ENCODE measurements around the gene ANKRD40. TPM values are rescaled to one million over a fixed set of nuclear protein-coding genes. Genes with fewer than 3 reads are reported as not detected.
A peak's percentile ranks its signal among the peaks of the same experiment; 100 is the strongest.
"Not testable (repeated sequence)": the region's sequence is repeated elsewhere in the genome, so short reads cannot be mapped to it uniquely, and the experiment has no call there.

The ANKRD40 gene
- total RNA-seq, 1 experiment from 2014 or later, result 33.5 TPM

- peaks cover 71% of the 10 kb centered on the region for H3K36me3 ChIP-seq (ENCODE audit: low read depth)
- peaks cover 95% of the 10 kb centered on the region for H3F3A ChIP-seq (ENCODE audit: insufficient read depth, low read depth)
- H4K20me1 ChIP-seq (ENCODE audit: insufficient read depth), result no peaks in the 10 kb centered on the region; the same call in 1 of the 2 replicates
- no peak overlapping the region for H3K27ac ChIP-seq
- H3K4me3 ChIP-seq, result no peak overlapping the region
- peak in 1 of 2 experiments; percentile 31 for DNase-seq
- intact Hi-C loops (cut with micrococcal nuclease; ENCODE audit: unreplicated experiment), result loop anchor here (2.0 kb wide), 1 partner anchor 51 kb away; no protein-coding TSS in a partner anchor
- H3K27me3 ChIP-seq (ENCODE audit: insufficient read depth, low read depth), result no peaks in the 10 kb centered on the region
- CTCF ChIA-PET, result no interaction called here
- H2AFZ ChIP-seq, result no peak overlapping the region
- BruUV-seq (replicated peaks), result no TSS peak
- H3K9me2 ChIP-seq (ENCODE audit: insufficient read depth), result no peaks in the 10 kb centered on the region
- H3K4me2 ChIP-seq, result no peak overlapping the region
- no peaks in the 10 kb centered on the region for H3K9me3 ChIP-seq (ENCODE audit: insufficient read depth, low read depth)
- H3K79me2 ChIP-seq (ENCODE audit: low read depth), result no peaks in the 10 kb centered on the region
- POLR2A ChIA-PET (ENCODE audit: unreplicated experiment), result no interaction called here
- TF ChIP-seq CTCF (conservative IDR thresholded peaks at IDR 0.05) (0 out of 2 replicates have a peak, but pooled peaks have one; percentile 29), EZH2 (IDR thresholded peaks at IDR 0.05; ENCODE audit: low read depth) (no peak)
- H3K4me1 ChIP-seq (replicated peaks; ENCODE audit: insufficient read depth), result peaks cover 37% of the 10 kb centered on the region
Observed at GRCh38 chr17:50681263-50682200, 26.2 kb downstream of the ANKRD40 start.

- H3K4me2 ChIP-seq, result not testable (repeated sequence)
- intact Hi-C loops (cut with micrococcal nuclease; ENCODE audit: unreplicated experiment), result loop anchor here (2.0 kb wide), 1 partner anchor 50 kb away; no protein-coding TSS in a partner anchor
Observed at GRCh38 chr17:50680543-50681262, 27.0 kb downstream of the ANKRD40 start.

GRCh38 chr17:50680126-50680525, 27.6 kb downstream of the ANKRD40 start:
- POLR2A ChIA-PET (ENCODE audit: unreplicated experiment), result no interaction called here

More at GRCh38 chr17:50680543-50681262, 27.0 kb downstream of the ANKRD40 start:
- H3K9me2 ChIP-seq (ENCODE audit: insufficient read depth); DNase-seq; H4K20me1 ChIP-seq (ENCODE audit: insufficient read depth); H2AFZ ChIP-seq; H3K9me3 ChIP-seq (ENCODE audit: insufficient read depth, low read depth); H3K4me3 ChIP-seq; BruUV-seq (replicated peaks); H3K27ac ChIP-seq; H3K79me2 ChIP-seq (ENCODE audit: low read depth); POLR2A ChIA-PET (ENCODE audit: unreplicated experiment); H3K27me3 ChIP-seq (ENCODE audit: insufficient read depth, low read depth); CTCF ChIA-PET: not testable (repeated sequence)
- H3K36me3 ChIP-seq (ENCODE audit: low read depth), result peaks cover 70% of the 10 kb centered on the region
- H3K4me1 ChIP-seq (replicated peaks; ENCODE audit: insufficient read depth), result peaks cover 29% of the 10 kb centered on the region
- H3F3A ChIP-seq (ENCODE audit: insufficient read depth, low read depth), result peaks cover 86% of the 10 kb centered on the region

More at GRCh38 chr17:50680126-50680525, 27.6 kb downstream of the ANKRD40 start:
- peaks cover 83% of the 10 kb centered on the region for H3F3A ChIP-seq (ENCODE audit: insufficient read depth, low read depth)
- peaks cover 70% of the 10 kb centered on the region for H3K36me3 ChIP-seq (ENCODE audit: low read depth)
- no peak for DNase-seq
- H3K9me2 ChIP-seq (ENCODE audit: insufficient read depth), result no peaks in the 10 kb centered on the region
- CTCF ChIA-PET, result no interaction called here
- H3K27me3 ChIP-seq (ENCODE audit: insufficient read depth, low read depth), result no peaks in the 10 kb centered on the region
- no peaks in the 10 kb centered on the region for H4K20me1 ChIP-seq (ENCODE audit: insufficient read depth)
- no peaks in the 10 kb centered on the region for H3K79me2 ChIP-seq (ENCODE audit: low read depth)
- BruUV-seq (replicated peaks), result no TSS peak
- H3K4me1 ChIP-seq (replicated peaks; ENCODE audit: insufficient read depth), result peaks cover 24% of the 10 kb centered on the region
- H3K27ac ChIP-seq, result no peak overlapping the region
- no peaks in the 10 kb centered on the region for H3K9me3 ChIP-seq (ENCODE audit: insufficient read depth, low read depth)
- TF ChIP-seq CTCF (conservative IDR thresholded peaks at IDR 0.05), result no peak
- TF ChIP-seq EZH2 (IDR thresholded peaks at IDR 0.05; ENCODE audit: low read depth), result no peak
- no peak overlapping the region for H3K4me3 ChIP-seq
- no peak overlapping the region for H2AFZ ChIP-seq
- intact Hi-C loops (cut with micrococcal nuclease; ENCODE audit: unreplicated experiment), result loop anchor here (2.0 kb wide), 1 partner anchor 49 kb away; no protein-coding TSS in a partner anchor
- H3K4me2 ChIP-seq, result no peak overlapping the region

Measured in PC-9 (cell line).